Left colon (tissue), 2 donors: ENCODE measurements around the gene SLC1A3. TPM values are rescaled to one million over a fixed set of nuclear protein-coding genes. Genes with fewer than 3 reads are reported as not detected.

Experiments
- ATAC-seq: fragments of 200-7000 bp; cut with Tn5 transposase; one replicate; pipeline ENCODE4 v1.9.1; 2020; ENCODE audit warnings: mild to moderate bottlenecking, moderate library complexity
- DNase-seq, 2 donors: peaks; one replicate each; pipeline ENCODE4 v3.0.0-alpha.2; 2020
- intact Hi-C, 2 donors: fragments of 100-400 bp; cut with DNase I in 1 of 2; cut with micrococcal nuclease in 1 of 2; formaldehyde crosslinking; loops; one replicate each; pipeline versions ENCODE4 v1.11.2 to v1.14.0; 2022; cut with DNase I, micrococcal nuclease
- total RNA-seq, 2 donors: library from RNA; stranded (reverse); fragmentation: NEBNext Ultra II Directional; extraction: Animal tissue kit (Norgen Biotek cat#: 25700); gene quantifications; one replicate each; pipeline ENCODE4 v1.2.1, GENCODE V29; 2021
- donor health status: DM: no; HTN: no; CAD: no.
- donor health status: DM: yes; HTN: yes; CAD: no.

SLC1A3 gene
- total RNA-seq, 2 donors from 2014 or later, result 1.8 to 2.2 TPM

DNA sequence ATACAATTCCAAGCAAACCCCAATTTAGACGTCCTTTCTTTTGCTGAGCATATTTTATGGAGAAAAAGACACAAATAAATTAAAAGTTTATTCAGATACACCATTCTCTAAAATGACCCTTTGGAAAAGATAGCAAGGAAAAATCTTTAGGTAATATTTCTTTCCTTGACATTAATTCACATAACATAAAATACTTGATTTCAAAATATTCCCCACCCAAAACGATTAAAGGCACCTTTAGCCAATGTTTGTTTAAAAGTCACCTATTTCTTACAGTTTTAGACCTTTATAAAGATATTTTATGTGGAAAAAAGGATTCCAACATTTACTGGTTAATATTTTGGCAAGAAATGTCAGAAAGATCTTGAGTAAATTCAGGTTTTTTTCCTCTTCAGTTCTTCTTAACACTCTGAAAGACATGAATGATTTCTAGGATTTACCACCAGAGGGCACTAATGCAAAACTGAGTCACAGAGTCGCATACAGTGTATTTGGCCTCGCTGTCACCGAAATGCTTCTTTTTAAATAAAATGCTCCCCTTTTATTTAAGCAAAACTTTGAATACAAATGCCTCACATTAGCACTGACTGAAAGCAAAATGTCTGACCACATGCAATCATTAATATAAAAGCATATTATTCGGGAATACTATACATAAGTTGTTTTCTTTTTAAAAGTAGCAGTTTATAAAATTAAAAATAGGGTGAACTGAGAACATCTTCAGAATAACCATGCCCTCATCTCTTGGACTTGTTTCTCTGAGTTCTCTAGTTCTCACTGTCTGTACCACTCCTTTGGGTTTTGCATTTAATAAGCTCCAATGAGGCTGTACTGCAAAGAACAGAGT lies 122.5 kb downstream of the SLC1A3 start:
- no peak for DNase-seq
- peak; percentile 58 for ATAC-seq
- intact Hi-C loops, result no loop called here

- intact Hi-C loops, result loop anchor here in 1 of 2 donors (10.0 kb wide), 1 partner anchor 274 kb away; no protein-coding TSS in a partner anchor
- DNase-seq (no peak), ATAC-seq (no peak)
These were observed 124.3 kb downstream of the SLC1A3 start for GRCh38 chr5:36730537-36731216.

DNA sequence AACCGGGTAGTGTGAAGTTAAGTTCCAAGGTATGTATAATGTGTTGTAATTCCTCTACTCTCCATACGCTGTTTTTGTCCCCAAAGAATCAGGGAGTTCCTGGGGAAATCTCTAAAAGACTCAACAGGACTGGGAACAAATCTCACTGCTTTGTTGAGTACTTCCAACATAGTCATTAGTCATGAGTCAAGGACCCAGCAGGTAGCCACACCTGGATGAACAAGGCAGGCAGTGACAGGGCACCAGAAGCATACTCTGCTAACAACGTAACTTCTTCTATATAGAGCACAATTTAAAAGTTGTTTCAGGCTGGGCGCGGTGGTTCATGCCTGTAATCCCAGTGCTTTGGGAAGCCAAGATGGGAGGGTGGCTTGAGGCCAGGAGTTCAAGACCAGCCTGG lies 126.8 kb downstream of the SLC1A3 start:
- no peak for ATAC-seq
- no peak for DNase-seq
- intact Hi-C loops, result loop anchor here in 1 of 2 donors (10.0 kb wide), 1 partner anchor 272 kb away; no protein-coding TSS in a partner anchor

- ATAC-seq (peak; percentile 71), DNase-seq (no peak)
- intact Hi-C loops, result loop anchor here in 1 of 2 donors (10.0 kb wide), 1 partner anchor 270 kb away; no protein-coding TSS in a partner anchor
These were observed 128.0 kb downstream of the SLC1A3 start for GRCh38 chr5:36734422-36734821.

DNA sequence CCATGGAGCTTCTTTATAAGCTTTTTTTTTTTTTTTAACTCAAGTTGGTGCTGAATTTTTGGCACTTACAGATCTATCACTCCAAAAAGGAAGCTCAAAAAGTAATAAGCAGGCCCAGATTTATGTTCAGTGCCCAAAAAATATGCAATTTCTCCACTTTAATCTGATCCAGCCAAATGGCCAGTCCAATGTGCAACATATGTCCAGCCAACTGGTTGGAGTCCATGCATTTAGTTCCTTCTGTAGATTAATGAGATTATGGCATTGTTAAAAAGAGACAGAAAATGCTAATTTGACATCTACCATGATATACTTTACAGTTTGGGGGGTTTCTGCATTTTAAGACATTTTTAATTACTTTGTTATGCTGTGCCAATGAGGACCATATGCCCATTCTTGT lies 129.5 kb downstream of the SLC1A3 start:
- DNase-seq (no peak), ATAC-seq (no peak)
- intact Hi-C loops, result loop anchor here in 1 of 2 donors (5.0 to 10.0 kb wide), 2 partner anchors 131 to 269 kb away; no protein-coding TSS in a partner anchor
